DND-41 (cell line): ENCODE data around the gene BCAN.

Source experiments
- ATAC-seq: fragments of 200-7000 bp; cut with Tn5 transposase; 3 replicates; pipeline ENCODE4 v1.9.1; 2021; ENCODE audit warnings: low read depth; ENCODE audit not compliant: insufficient read depth
- DNase-seq: peaks from one replicate; pipeline ENCODE4 v3.0.0-alpha.2; 2020
- H2AFZ ChIP-seq: 2 replicates; pipeline ENCODE4 v1.6.0; 2012; ENCODE audit warnings: low read depth, low read length
- H3K27ac ChIP-seq: 2 replicates; pipeline ENCODE4 v1.5.1; 2012; ENCODE audit warnings: low read length, inconsistent platforms
- H3K27me3 ChIP-seq: fragments of 200-600 bp; sonication (generic); 2 replicates; pipeline ENCODE4 v1.6.0; 2012; ENCODE audit warnings: low read length, mild to moderate bottlenecking, inconsistent platforms; ENCODE audit not compliant: insufficient read depth, poor library complexity
- H3K36me3 ChIP-seq: 2 replicates; pipeline ENCODE4 v1.5.1; 2012; ENCODE audit warnings: low read length, inconsistent platforms; ENCODE audit not compliant: insufficient read depth
- H3K4me1 ChIP-seq: 2 replicates; pipeline ENCODE4 v1.5.1; 2012; ENCODE audit warnings: mild to moderate bottlenecking, low read length; ENCODE audit not compliant: insufficient read depth
- H3K4me2 ChIP-seq: 2 replicates; pipeline ENCODE4 v1.6.0; 2012; ENCODE audit warnings: mild to moderate bottlenecking, moderate library complexity, low read length, inconsistent platforms; ENCODE audit not compliant: insufficient read depth
- H3K4me3 ChIP-seq, 2 experiments: fragments of 200-600 bp in 1 of 2; shearing (Covaris generic) in 1 of 2; 2 replicates each; pipeline ENCODE4 v1.5.1; 2012 to 2016; ENCODE audit warnings: inconsistent platforms in 2 of 2, low read length in 2 of 2, mild to moderate bottlenecking in 2 of 2, low read depth in 1 of 2, moderate library complexity in 1 of 2
- H3K79me2 ChIP-seq: 2 replicates; pipeline ENCODE4 v1.6.0; 2012; ENCODE audit warnings: low read length, inconsistent platforms; ENCODE audit not compliant: insufficient read depth
- H3K9ac ChIP-seq: 2 replicates; pipeline ENCODE4 v1.6.0; 2012; ENCODE audit warnings: low read depth, mild to moderate bottlenecking, inconsistent platforms, low read length, moderate library complexity
- H3K9me3 ChIP-seq: 2 replicates; pipeline ENCODE4 v1.5.1; 2012; ENCODE audit warnings: low read length, moderate library complexity, mild to moderate bottlenecking, inconsistent platforms; ENCODE audit not compliant: insufficient read depth, severe bottlenecking
- H4K20me1 ChIP-seq: 2 replicates; pipeline ENCODE4 v1.6.0; 2012; ENCODE audit warnings: low read length; ENCODE audit not compliant: insufficient read depth
- EZH2 ChIP-seq: IDR thresholded peaks from 3 replicates; pipeline ENCODE4 v1.6.1; 2012; ENCODE audit warnings: borderline replicate concordance, low read depth, mild to moderate bottlenecking, moderate library complexity, low read length, inconsistent platforms; ENCODE audit not compliant: severe bottlenecking
- TF ChIP-seq, protein P1 (sequence below): IDR thresholded peaks from 2 replicates; pipeline ENCODE4 v1.5.1; 2012; ENCODE audit warnings: borderline replicate concordance, low read length, moderate library complexity, mild to moderate bottlenecking; ENCODE audit not compliant: poor library complexity, severe bottlenecking; ENCODE audit errors: extremely low read depth

BCAN gene

GRCh38 chr1:156666862-156667609 lies 25.1 kb downstream of the BCAN start:
- H3K9ac ChIP-seq = no peak overlapping the region
- H3K36me3 ChIP-seq = no peaks in the 10 kb centered on the region
- H3K4me1 ChIP-seq = no peaks in the 10 kb centered on the region
- TF ChIP-seq, protein P1, sequence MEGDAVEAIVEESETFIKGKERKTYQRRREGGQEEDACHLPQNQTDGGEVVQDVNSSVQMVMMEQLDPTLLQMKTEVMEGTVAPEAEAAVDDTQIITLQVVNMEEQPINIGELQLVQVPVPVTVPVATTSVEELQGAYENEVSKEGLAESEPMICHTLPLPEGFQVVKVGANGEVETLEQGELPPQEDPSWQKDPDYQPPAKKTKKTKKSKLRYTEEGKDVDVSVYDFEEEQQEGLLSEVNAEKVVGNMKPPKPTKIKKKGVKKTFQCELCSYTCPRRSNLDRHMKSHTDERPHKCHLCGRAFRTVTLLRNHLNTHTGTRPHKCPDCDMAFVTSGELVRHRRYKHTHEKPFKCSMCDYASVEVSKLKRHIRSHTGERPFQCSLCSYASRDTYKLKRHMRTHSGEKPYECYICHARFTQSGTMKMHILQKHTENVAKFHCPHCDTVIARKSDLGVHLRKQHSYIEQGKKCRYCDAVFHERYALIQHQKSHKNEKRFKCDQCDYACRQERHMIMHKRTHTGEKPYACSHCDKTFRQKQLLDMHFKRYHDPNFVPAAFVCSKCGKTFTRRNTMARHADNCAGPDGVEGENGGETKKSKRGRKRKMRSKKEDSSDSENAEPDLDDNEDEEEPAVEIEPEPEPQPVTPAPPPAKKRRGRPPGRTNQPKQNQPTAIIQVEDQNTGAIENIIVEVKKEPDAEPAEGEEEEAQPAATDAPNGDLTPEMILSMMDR = no peak
- no peak for TF ChIP-seq EZH2
- no peak overlapping the region for H3K27ac ChIP-seq
- H3K79me2 ChIP-seq = no peaks in the 10 kb centered on the region
- no peaks in the 10 kb centered on the region for H3K9me3 ChIP-seq
- peaks cover 14% of the 10 kb centered on the region for H3K27me3 ChIP-seq
- no peak for DNase-seq
- H3K4me3 ChIP-seq = no peak overlapping the region
- ATAC-seq = no peak
- H4K20me1 ChIP-seq = peaks cover 4% of the 10 kb centered on the region; the same call in 1 of the 2 replicates
- H3K4me2 ChIP-seq = no peak overlapping the region
- no peak overlapping the region for H2AFZ ChIP-seq

GRCh38 chr1:156667610-156667967 lies 25.7 kb downstream of the BCAN start:
- H3K36me3 ChIP-seq = no peaks in the 10 kb centered on the region
- no peaks in the 10 kb centered on the region for H3K9me3 ChIP-seq
- no peak overlapping the region for H3K27ac ChIP-seq
- TF ChIP-seq, protein P1 = no peak
- TF ChIP-seq EZH2 = no peak
- H3K4me2 ChIP-seq = no peak overlapping the region
- H3K4me3 ChIP-seq = no peak overlapping the region
- no peak overlapping the region for H2AFZ ChIP-seq
- peaks cover 4% of the 10 kb centered on the region; the same call in 1 of the 2 replicates for H4K20me1 ChIP-seq
- H3K9ac ChIP-seq = no peak overlapping the region
- H3K4me1 ChIP-seq = no peaks in the 10 kb centered on the region
- peaks cover 17% of the 10 kb centered on the region for H3K27me3 ChIP-seq
- H3K79me2 ChIP-seq = no peaks in the 10 kb centered on the region
- no peak for DNase-seq
- no peak for ATAC-seq

DNA sequence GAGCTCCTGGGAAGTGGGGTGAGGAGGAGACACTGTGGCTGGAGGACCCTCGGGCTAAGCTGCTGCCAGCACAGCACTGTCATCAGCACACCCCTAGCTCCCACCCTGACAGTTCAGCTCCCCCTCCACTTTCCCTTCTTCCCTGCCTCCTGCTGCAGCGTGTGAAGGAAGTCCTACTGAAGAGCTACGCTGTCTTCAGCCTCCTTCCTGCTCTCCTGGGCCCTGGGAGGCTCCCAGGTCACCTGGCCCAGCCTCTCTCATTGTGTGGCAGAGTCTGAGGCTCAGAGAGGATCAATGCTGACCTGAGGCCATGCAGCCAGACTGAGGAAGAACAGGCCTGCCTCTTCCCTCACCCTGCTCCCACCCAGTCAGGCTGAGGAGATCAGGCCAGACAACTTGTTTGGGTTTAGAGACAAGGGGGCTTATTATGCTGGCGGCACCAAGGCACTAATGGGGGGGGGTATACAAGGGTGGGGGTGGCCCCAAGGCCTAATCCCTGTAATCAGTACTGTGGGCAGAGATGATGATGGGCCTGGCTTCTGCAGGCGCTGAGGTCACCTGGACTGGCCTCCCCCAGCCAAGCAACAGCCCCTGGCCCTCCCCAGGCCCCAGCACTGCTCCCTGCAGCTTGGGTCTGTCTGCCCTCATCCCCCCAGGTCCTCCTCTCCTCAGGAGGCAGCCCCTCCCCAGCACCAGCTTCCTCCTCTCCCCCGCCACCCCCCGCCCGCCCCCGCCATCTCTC lies 26.2 kb downstream of the BCAN start:
- H3K79me2 ChIP-seq = no peaks in the 10 kb centered on the region
- no peak overlapping the region for H3K4me3 ChIP-seq
- H3K4me1 ChIP-seq = no peaks in the 10 kb centered on the region
- H2AFZ ChIP-seq = no peak overlapping the region
- H4K20me1 ChIP-seq = peaks cover 4% of the 10 kb centered on the region; the same call in 1 of the 2 replicates
- H3K9me3 ChIP-seq = no peaks in the 10 kb centered on the region
- DNase-seq (no peak), ATAC-seq (no peak)
- TF ChIP-seq, protein P1 = no peak
- TF ChIP-seq EZH2 = no peak
- H3K27ac ChIP-seq = no peak overlapping the region
- H3K27me3 ChIP-seq = peaks cover 21% of the 10 kb centered on the region
- no peak overlapping the region for H3K4me2 ChIP-seq
- H3K9ac ChIP-seq = no peak overlapping the region
- no peaks in the 10 kb centered on the region for H3K36me3 ChIP-seq
